ENCODE data around the gene GMDS.

GMDS gene

DNA sequence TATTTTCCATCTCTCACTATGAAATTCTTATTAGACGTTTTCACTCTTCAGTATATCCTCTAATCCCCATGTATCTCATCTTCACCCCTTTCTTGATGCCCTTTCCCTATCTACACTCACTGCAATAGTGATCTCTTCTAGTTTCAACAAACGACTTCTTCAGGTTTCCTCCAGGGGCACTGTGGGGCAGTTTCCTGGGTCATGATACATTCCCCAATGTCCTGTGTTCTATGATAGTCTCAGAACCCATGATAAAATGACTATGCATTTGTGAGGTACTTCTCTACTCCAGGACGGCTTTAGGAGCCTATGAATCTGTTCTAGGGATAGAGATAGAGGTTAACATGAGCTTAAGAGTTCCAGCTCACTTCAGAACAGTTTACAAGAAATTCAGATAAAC lies 452.4 kb downstream of the GMDS start:
- H3K9ac ChIP-seq = no peak overlapping the region
- no peak overlapping the region for H2AFZ ChIP-seq (ENCODE audit: low read depth)
- H3K4me3 ChIP-seq (IDR thresholded peaks at IDR 0.05; ENCODE audit: insufficient read depth, low read depth, low read length) = no peak overlapping the region
- H3K4me1 ChIP-seq (ENCODE audit: low read depth, poor library complexity, severe bottlenecking) = peaks cover 29% of the 10 kb centered on the region
- H3K79me2 ChIP-seq (ENCODE audit: insufficient read depth, low read depth) = no peaks in the 10 kb centered on the region
- H3K27ac ChIP-seq = no peak overlapping the region
- no peak overlapping the region for H3K4me2 ChIP-seq
- H3K27me3 ChIP-seq (ENCODE audit: insufficient read depth, low read depth) = no peaks in the 10 kb centered on the region
- TF ChIP-seq, protein P1, sequence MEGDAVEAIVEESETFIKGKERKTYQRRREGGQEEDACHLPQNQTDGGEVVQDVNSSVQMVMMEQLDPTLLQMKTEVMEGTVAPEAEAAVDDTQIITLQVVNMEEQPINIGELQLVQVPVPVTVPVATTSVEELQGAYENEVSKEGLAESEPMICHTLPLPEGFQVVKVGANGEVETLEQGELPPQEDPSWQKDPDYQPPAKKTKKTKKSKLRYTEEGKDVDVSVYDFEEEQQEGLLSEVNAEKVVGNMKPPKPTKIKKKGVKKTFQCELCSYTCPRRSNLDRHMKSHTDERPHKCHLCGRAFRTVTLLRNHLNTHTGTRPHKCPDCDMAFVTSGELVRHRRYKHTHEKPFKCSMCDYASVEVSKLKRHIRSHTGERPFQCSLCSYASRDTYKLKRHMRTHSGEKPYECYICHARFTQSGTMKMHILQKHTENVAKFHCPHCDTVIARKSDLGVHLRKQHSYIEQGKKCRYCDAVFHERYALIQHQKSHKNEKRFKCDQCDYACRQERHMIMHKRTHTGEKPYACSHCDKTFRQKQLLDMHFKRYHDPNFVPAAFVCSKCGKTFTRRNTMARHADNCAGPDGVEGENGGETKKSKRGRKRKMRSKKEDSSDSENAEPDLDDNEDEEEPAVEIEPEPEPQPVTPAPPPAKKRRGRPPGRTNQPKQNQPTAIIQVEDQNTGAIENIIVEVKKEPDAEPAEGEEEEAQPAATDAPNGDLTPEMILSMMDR (conservative IDR thresholded peaks at IDR 0.05; ENCODE audit: low read depth, low read length) = peak; percentile 73
- H3K36me3 ChIP-seq (ENCODE audit: insufficient read depth) = no peaks in the 10 kb centered on the region
- no peaks in the 10 kb centered on the region for H4K20me1 ChIP-seq (ENCODE audit: insufficient read depth)

DNA sequence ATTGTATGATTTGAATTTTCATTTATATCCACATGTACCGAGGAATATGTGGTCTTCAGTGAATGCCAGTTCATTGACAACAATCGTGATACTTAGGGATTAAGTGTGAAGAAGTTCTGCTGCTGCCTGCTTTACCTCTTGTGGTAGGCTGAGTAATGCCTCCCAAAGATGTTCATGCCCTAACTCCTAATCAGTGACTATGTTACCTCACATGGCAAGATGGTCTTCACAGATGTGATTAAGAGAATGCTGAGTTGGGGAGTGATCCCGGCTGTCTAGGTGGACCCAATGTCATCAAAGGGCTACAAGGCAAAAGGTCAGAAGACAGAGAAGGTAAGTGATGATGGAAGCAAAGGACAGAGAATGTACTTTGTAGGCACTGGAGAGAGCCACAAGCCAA lies 454.7 kb downstream of the GMDS start:
- H3K27me3 ChIP-seq (ENCODE audit: insufficient read depth, low read depth) = no peaks in the 10 kb centered on the region
- no peak overlapping the region for H3K27ac ChIP-seq
- no peaks in the 10 kb centered on the region for H3K36me3 ChIP-seq (ENCODE audit: insufficient read depth)
- H2AFZ ChIP-seq (ENCODE audit: low read depth) = no peak overlapping the region
- H3K4me2 ChIP-seq = no peak overlapping the region
- H3K4me3 ChIP-seq (IDR thresholded peaks at IDR 0.05; ENCODE audit: insufficient read depth, low read depth, low read length) = no peak overlapping the region
- H4K20me1 ChIP-seq (ENCODE audit: insufficient read depth) = no peaks in the 10 kb centered on the region
- TF ChIP-seq, protein P1 (conservative IDR thresholded peaks at IDR 0.05; ENCODE audit: low read depth, low read length) = no peak
- peaks cover 6% of the 10 kb centered on the region for H3K4me1 ChIP-seq (ENCODE audit: low read depth, poor library complexity, severe bottlenecking)
- H3K9ac ChIP-seq = no peak overlapping the region
- H3K79me2 ChIP-seq (ENCODE audit: insufficient read depth, low read depth) = no peaks in the 10 kb centered on the region

DNA sequence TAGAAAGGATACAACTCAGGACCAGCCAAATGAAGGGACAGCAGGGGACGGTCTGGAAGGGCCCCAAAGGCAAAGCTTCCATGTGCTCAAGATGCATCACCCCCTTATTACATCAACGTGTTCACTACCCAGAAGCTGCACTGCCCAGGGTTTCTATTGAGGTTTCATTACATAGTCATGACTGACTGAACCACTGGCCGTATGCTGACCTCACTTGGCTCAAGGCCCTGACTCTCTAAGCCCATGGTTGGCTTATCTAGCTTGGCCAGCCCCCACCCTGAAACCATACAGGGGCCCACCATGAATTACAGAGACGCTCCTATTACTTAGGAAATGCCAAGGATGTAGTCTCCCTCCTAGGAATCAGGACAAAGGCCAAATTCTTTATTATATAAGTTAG lies 456.3 kb downstream of the GMDS start:
- H4K20me1 ChIP-seq (ENCODE audit: insufficient read depth) = no peaks in the 10 kb centered on the region
- TF ChIP-seq, protein P1 (conservative IDR thresholded peaks at IDR 0.05; ENCODE audit: low read depth, low read length) = no peak
- H3K36me3 ChIP-seq (ENCODE audit: insufficient read depth) = no peaks in the 10 kb centered on the region
- no peak overlapping the region for H3K9ac ChIP-seq
- H3K79me2 ChIP-seq (ENCODE audit: insufficient read depth, low read depth) = no peaks in the 10 kb centered on the region
- H3K27ac ChIP-seq = no peak overlapping the region
- no peak overlapping the region for H2AFZ ChIP-seq (ENCODE audit: low read depth)
- H3K4me1 ChIP-seq (ENCODE audit: low read depth, poor library complexity, severe bottlenecking) = no peaks in the 10 kb centered on the region
- H3K4me2 ChIP-seq = no peak overlapping the region
- no peak overlapping the region for H3K4me3 ChIP-seq (IDR thresholded peaks at IDR 0.05; ENCODE audit: insufficient read depth, low read depth, low read length)
- no peaks in the 10 kb centered on the region for H3K27me3 ChIP-seq (ENCODE audit: insufficient read depth, low read depth)

DNA sequence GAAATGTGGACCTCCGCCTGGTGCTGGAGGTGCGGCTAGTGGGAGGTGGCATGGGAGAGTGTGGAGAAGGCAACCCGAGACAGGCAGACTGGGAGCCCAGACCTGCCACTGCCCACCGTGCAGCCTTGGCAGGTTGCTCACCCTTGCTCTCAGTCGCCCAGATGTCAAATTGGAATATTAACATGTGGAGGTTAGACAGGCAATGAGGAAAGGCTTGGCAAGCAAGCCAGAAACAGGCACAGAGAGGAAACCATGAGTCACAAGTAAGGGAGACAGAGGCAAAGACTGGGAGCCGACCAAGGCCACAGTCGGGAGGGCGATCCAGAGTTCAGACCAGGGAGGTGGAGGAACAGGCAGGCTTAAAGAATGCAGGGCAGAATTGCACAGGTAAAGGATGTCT lies 457.5 kb downstream of the GMDS start:
- Histone ChIP-seq H3K4me1 (ENCODE audit: low read depth, poor library complexity, severe bottlenecking) (no peaks in the 10 kb centered on the region), H3K79me2 (ENCODE audit: insufficient read depth, low read depth) (no peaks in the 10 kb centered on the region), H3K27ac (no peak overlapping the region), H3K4me2 (no peak overlapping the region), H3K27me3 (ENCODE audit: insufficient read depth, low read depth) (no peaks in the 10 kb centered on the region), H2AFZ (ENCODE audit: low read depth) (no peak overlapping the region), H3K36me3 (ENCODE audit: insufficient read depth) (no peaks in the 10 kb centered on the region), H4K20me1 (ENCODE audit: insufficient read depth) (no peaks in the 10 kb centered on the region), H3K4me3 (IDR thresholded peaks at IDR 0.05; ENCODE audit: insufficient read depth, low read depth, low read length) (no peak overlapping the region), H3K9ac (no peak overlapping the region)
- TF ChIP-seq, protein P1 (conservative IDR thresholded peaks at IDR 0.05; ENCODE audit: low read depth, low read length) = no peak

Measured in KMS-11 (cell line).